Left lung (tissue), 10 donors: ENCODE measurements around the gene PSMB2. TPM values are rescaled to one million over a fixed set of nuclear protein-coding genes. Genes with fewer than 3 reads are reported as not detected.

Experiments used
- ATAC-seq: fragments of 200-7000 bp; cut with Tn5 transposase; one replicate; pipeline ENCODE4 v1.9.1; 2020; ENCODE audit warnings: moderate library complexity
- DNase-seq, 4 donors: peaks; one replicate each; pipeline ENCODE4 v3.0.0-alpha.2; 2013 to 2020
- H3K27ac ChIP-seq, 2 donors: fragments of 200-600 bp; sonication (generic) in 1 of 2; one replicate each; pipeline versions ENCODE4 v1.5.0 to v1.8.0; 2020 to 2021
- H3K27me3 ChIP-seq, 2 donors: fragments of 200-600 bp; sonication (generic) in 1 of 2; one replicate each; pipeline versions ENCODE4 v1.5.0 to v1.8.0; 2020 to 2021
- H3K36me3 ChIP-seq, 2 donors: fragments of 200-600 bp; sonication (generic) in 1 of 2; one replicate each; pipeline versions ENCODE4 v1.5.0 to v1.8.0; 2020 to 2021
- H3K4me1 ChIP-seq, 2 donors: fragments of 200-600 bp; one replicate each; pipeline ENCODE4 v1.8.0; 2021
- H3K4me3 ChIP-seq, 2 donors: fragments of 200-600 bp; sonication (generic) in 1 of 2; one replicate each; pipeline versions ENCODE4 v1.5.0 to v1.8.0; 2020 to 2021; ENCODE audit warnings: mild to moderate bottlenecking in 1 of 2
- H3K9me3 ChIP-seq, 2 donors: fragments of 200-600 bp; sonication (generic) in 1 of 2; one replicate each; pipeline versions ENCODE4 v1.5.0 to v1.8.0; 2020 to 2021
- CTCF ChIP-seq, 2 donors: fragments of 200-600 bp; sonication (generic) in 1 of 2; IDR thresholded peaks; one replicate each; pipeline versions ENCODE4 v1.5.0 to v1.8.0; 2021; ENCODE audit warnings: antibody characterized with exemption in 2 of 2
- intact Hi-C, 2 donors: fragments of 100-400 bp; cut with DNase I; formaldehyde crosslinking; loops; one replicate each; pipeline versions ENCODE4 v1.11.2 to v1.14.2; 2022
- polyA plus RNA-seq, 6 donors: library from polyadenylated mRNA; unstranded; fragments of 120-200 nt; gene quantifications; one replicate each; pipeline ENCODE4 v1.2.1, GENCODE V29; 2013; ENCODE audit not compliant: insufficient read length in 6 of 6
- total RNA-seq, 2 donors: library from RNA; stranded (reverse); fragmentation: NEBNext Ultra II Directional; extraction: Animal tissue kit (Norgen Biotek cat#: 25700); gene quantifications; one replicate each; pipeline ENCODE4 v1.2.1, GENCODE V29; 2021
- donor health status: DM: no; HTN: yes; CAD: no.
- donor health status: DM: no; HTN: no; CAD: no.

Gene PSMB2
- total and polyA plus RNA-seq, 8 donors = 48.4 to 80.2 (median 70.7) TPM

GRCh38 chr1:35623832-35624231, 17.5 kb downstream of the PSMB2 start:
- no peak for TF ChIP-seq CTCF (IDR thresholded peaks at IDR 0.05)
- no peak for ATAC-seq
- no peaks in the 10 kb centered on the region for H3K9me3 ChIP-seq
- peaks cover 0 to 67% of the 10 kb centered on the region in 2 donors for H3K36me3 ChIP-seq
- H3K27ac ChIP-seq = no peak overlapping the region
- H3K4me3 ChIP-seq = no peak overlapping the region
- no peaks in the 10 kb centered on the region for H3K4me1 ChIP-seq
- intact Hi-C loops = no loop called here
- no peak for DNase-seq
- no peaks in the 10 kb centered on the region for H3K27me3 ChIP-seq

DNA sequence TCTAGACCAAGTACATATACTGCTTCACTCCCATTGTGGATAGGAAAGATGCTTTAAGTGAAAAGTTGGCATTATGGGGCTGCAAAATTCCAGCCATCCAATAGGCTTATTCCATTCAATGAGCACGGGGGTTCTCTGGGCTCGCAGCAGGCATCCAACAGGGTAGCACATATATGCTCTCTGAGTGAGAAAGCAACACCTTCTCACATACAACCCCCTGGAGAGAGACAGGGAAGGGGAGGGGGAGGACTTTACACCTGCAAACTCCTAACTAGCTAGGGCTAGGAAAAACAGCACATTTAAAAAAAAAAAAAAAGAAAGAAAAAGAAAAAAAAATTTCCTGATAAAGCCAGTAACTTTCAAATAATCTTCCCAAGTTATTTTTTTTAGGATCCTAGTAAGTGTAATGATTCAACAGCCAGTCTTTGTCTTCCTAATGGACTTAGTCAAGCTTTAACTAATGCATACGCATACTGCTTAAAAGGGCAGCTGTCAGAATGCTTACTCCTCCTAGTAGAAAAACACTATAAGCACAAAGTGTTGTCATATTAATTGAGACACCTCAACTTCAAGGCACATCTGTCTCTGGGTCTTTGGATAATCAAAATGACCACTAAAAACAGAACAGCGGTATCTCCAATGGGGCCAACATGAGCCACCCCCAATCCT, 18.7 kb downstream of the PSMB2 start:
- Histone ChIP-seq H3K4me3 (no peak overlapping the region), H3K4me1 (no peaks in the 10 kb centered on the region), H3K27ac (no peak overlapping the region), H3K27me3 (no peaks in the 10 kb centered on the region), H3K36me3 (peaks cover 0 to 75% of the 10 kb centered on the region in 2 donors), H3K9me3 (no peaks in the 10 kb centered on the region)
- intact Hi-C loops = no loop called here
- ATAC-seq (no peak), DNase-seq (no peak)
- TF ChIP-seq CTCF (IDR thresholded peaks at IDR 0.05) = no peak

DNA sequence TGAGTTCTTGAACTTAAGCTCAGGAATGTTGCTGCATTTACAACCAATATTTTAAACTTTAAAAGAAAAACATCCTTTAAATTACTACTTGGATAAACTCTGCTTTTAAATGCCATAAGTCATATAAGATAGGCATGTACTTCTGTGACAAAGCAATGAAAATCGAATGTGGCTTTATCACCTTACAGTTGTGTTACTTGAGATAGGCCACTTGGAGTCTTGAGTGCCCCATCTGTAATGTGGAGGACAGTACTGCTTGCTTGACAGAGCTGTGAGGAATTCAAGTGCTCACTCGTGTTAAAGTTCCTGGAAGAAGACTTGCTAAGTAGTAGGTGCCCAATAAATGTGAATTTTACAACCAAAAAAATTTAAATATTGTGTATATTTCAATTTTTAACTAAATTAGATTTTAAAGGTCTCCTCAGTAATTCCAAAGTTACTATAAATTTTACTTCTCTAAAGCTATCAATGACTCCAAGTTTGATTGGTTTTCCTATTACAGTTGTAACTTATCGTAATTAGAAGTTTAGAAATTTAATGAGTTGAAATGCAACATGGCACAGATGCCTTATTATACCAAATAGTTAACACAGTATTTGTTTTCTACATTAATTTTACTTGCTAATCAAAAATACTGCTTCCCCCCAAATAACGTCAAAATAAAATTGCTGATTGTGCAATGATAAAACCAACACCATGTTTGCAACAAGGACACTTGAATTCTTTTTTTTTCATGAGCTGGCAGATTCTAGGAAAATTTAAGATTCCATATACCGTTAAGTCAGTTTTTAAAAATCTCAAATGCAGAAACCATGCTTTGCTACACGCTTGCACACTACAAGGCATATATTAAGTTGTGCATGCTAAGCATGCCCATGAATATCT, 21.8 kb downstream of the PSMB2 start:
- no peaks in the 10 kb centered on the region for H3K4me1 ChIP-seq
- no peak overlapping the region for H3K4me3 ChIP-seq
- ATAC-seq = no peak
- no peak for DNase-seq
- no peak overlapping the region for H3K27ac ChIP-seq
- H3K9me3 ChIP-seq = no peaks in the 10 kb centered on the region
- H3K27me3 ChIP-seq = no peaks in the 10 kb centered on the region
- intact Hi-C loops = no loop called here
- TF ChIP-seq CTCF (IDR thresholded peaks at IDR 0.05) = no peak
- H3K36me3 ChIP-seq = peaks cover 0 to 66% of the 10 kb centered on the region in 2 donors

- peaks cover 0 to 71% of the 10 kb centered on the region in 2 donors for H3K36me3 ChIP-seq
- no peak for DNase-seq
- H3K9me3 ChIP-seq = no peaks in the 10 kb centered on the region
- no peaks in the 10 kb centered on the region for H3K27me3 ChIP-seq
- no peak overlapping the region for H3K27ac ChIP-seq
- TF ChIP-seq CTCF (IDR thresholded peaks at IDR 0.05) = no peak
- H3K4me3 ChIP-seq = no peak overlapping the region
- intact Hi-C loops = no loop called here
- no peak for ATAC-seq
- no peaks in the 10 kb centered on the region for H3K4me1 ChIP-seq
Observed at GRCh38 chr1:35615440-35615839, 25.9 kb downstream of the PSMB2 start.

DNA sequence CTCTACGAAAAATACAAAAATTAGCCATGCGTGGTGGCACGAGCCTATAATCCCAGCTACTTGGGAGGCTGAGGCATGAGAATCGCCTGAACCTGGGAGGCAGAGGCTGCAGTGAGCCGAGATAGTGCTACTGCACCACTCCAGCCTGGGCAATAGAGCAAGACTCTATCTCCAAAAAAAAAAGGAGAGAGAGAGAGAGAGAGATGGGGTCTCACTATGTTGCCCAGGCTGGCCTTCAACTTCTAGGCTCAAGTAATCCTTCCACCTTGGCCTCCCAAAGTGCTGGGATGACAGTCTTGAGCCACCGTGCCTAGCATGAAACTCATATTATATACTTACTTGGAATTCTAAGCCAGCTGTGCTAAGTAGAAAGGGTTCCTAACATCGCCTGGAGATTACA, 29.7 kb downstream of the PSMB2 start:
- intact Hi-C loops = no loop called here
- DNase-seq = no peak
- Histone ChIP-seq H3K4me3 (no peak overlapping the region), H3K27me3 (no peaks in the 10 kb centered on the region), H3K9me3 (no peaks in the 10 kb centered on the region), H3K4me1 (no peaks in the 10 kb centered on the region), H3K36me3 (peaks cover 0 to 81% of the 10 kb centered on the region in 2 donors), H3K27ac (no peak overlapping the region)
- ATAC-seq = no peak
- no peak for TF ChIP-seq CTCF (IDR thresholded peaks at IDR 0.05)
